IMR-90 (cell line): ENCODE measurements around the gene HIRA.

Experiments used
- BHLHE40 ChIP-seq: fragments of 150-350 bp; IDR thresholded peaks from 2 replicates; pipeline ENCODE4 v1.6.1; 2016; ENCODE audit warnings: mild to moderate bottlenecking, low read depth, low read length
- FOS ChIP-seq: fragments of 150-350 bp; IDR thresholded peaks from 2 replicates; pipeline ENCODE4 v1.6.1; 2016; ENCODE audit warnings: low read depth, low read length
- MAFK ChIP-seq: IDR thresholded peaks from 2 replicates; pipeline ENCODE4 v1.6.1; 2012; ENCODE audit warnings: low read depth, low read length, improper control_type of control experiment
- MAZ ChIP-seq: IDR thresholded peaks from 2 replicates; pipeline ENCODE4 v1.6.1; 2012; ENCODE audit warnings: low read depth, mild to moderate bottlenecking, low read length, improper control_type of control experiment, moderate library complexity, borderline replicate concordance
- MXI1 ChIP-seq: IDR thresholded peaks from 2 replicates; pipeline ENCODE4 v1.6.1; 2012; ENCODE audit warnings: low read depth, mild to moderate bottlenecking, low read length, moderate library complexity, borderline replicate concordance
- NFE2L2 ChIP-seq: fragments of 150-350 bp; IDR thresholded peaks from 2 replicates; pipeline ENCODE4 v1.6.1; 2016; ENCODE audit warnings: low read depth, mild to moderate bottlenecking, low read length
- POLR2A ChIP-seq: IDR thresholded peaks from 2 replicates; pipeline ENCODE4 v1.6.1; 2012; ENCODE audit warnings: mild to moderate bottlenecking, low read depth, low read length
- RAD21 ChIP-seq: IDR thresholded peaks from 2 replicates; pipeline ENCODE4 v1.6.1; 2012; ENCODE audit warnings: low read length, improper control_type of control experiment
- RCOR1 ChIP-seq: IDR thresholded peaks from 2 replicates; pipeline ENCODE4 v1.6.1; 2012; ENCODE audit warnings: mild to moderate bottlenecking, low read length, improper control_type of control experiment; ENCODE audit not compliant: insufficient replicate concordance
- RFX5 ChIP-seq: IDR thresholded peaks from 2 replicates; pipeline ENCODE4 v1.8.0; 2012; ENCODE audit warnings: low read depth, mild to moderate bottlenecking, low read length, moderate library complexity
- TF ChIP-seq, protein P1 (sequence below): conservative IDR thresholded peaks from 2 replicates; pipeline ENCODE4 v1.5.1; 2012; ENCODE audit warnings: mild to moderate bottlenecking, low read depth, low read length, improper control_type of control experiment
- TF ChIP-seq, protein P2 (sequence below): fragments of 150-350 bp; IDR thresholded peaks from 2 replicates; pipeline ENCODE4 v1.6.1; 2017; ENCODE audit warnings: mild to moderate bottlenecking, antibody characterized with exemption, low read length, low read depth
- TF ChIP-seq, protein P3 (sequence below): fragments of 150-350 bp; IDR thresholded peaks from 2 replicates; pipeline ENCODE4 v1.6.1; 2016; ENCODE audit warnings: low read depth, mild to moderate bottlenecking, low read length, moderate library complexity, borderline replicate concordance

DNA sequence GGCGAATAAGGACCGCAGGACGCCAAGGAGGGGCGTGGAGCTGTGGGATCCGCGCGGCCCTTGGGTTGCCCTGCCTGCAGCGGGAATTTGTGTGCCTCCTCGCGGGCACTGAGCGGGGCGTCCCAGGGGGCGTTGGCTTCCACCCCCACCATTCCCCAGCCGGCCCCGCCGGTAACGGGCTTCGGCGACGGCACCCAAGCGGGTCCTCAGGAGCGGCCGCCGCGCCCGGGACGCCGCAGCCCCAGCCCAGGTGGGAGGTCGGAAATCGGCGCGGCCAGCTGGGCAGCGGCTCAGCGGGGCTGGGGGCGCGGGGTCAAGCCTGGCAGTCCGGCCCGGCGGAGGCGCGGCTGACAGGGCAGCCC lies 140.3 kb downstream of the HIRA start:
- TF ChIP-seq, protein P1, sequence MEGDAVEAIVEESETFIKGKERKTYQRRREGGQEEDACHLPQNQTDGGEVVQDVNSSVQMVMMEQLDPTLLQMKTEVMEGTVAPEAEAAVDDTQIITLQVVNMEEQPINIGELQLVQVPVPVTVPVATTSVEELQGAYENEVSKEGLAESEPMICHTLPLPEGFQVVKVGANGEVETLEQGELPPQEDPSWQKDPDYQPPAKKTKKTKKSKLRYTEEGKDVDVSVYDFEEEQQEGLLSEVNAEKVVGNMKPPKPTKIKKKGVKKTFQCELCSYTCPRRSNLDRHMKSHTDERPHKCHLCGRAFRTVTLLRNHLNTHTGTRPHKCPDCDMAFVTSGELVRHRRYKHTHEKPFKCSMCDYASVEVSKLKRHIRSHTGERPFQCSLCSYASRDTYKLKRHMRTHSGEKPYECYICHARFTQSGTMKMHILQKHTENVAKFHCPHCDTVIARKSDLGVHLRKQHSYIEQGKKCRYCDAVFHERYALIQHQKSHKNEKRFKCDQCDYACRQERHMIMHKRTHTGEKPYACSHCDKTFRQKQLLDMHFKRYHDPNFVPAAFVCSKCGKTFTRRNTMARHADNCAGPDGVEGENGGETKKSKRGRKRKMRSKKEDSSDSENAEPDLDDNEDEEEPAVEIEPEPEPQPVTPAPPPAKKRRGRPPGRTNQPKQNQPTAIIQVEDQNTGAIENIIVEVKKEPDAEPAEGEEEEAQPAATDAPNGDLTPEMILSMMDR, result no peak
- TF ChIP-seq FOS (no peak), NFE2L2 (no peak), POLR2A (no peak), RCOR1 (no peak), MAZ (no peak), MAFK (no peak), RAD21 (no peak), MXI1 (no peak), RFX5 (no peak), BHLHE40 (no peak)
- TF ChIP-seq, protein P2, sequence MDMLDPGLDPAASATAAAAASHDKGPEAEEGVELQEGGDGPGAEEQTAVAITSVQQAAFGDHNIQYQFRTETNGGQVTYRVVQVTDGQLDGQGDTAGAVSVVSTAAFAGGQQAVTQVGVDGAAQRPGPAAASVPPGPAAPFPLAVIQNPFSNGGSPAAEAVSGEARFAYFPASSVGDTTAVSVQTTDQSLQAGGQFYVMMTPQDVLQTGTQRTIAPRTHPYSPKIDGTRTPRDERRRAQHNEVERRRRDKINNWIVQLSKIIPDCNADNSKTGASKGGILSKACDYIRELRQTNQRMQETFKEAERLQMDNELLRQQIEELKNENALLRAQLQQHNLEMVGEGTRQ, result no peak
- TF ChIP-seq, protein P3, sequence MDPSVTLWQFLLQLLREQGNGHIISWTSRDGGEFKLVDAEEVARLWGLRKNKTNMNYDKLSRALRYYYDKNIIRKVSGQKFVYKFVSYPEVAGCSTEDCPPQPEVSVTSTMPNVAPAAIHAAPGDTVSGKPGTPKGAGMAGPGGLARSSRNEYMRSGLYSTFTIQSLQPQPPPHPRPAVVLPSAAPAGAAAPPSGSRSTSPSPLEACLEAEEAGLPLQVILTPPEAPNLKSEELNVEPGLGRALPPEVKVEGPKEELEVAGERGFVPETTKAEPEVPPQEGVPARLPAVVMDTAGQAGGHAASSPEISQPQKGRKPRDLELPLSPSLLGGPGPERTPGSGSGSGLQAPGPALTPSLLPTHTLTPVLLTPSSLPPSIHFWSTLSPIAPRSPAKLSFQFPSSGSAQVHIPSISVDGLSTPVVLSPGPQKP, result no peak
